ENCODE data around the gene ATP6AP1. TPM values are rescaled to one million over a fixed set of nuclear protein-coding genes. Genes with fewer than 3 reads are reported as not detected.

Gene ATP6AP1
- total and polyA plus RNA-seq, 2 experiments from 2014 or later, result 37.7 to 52.1 TPM

DNA sequence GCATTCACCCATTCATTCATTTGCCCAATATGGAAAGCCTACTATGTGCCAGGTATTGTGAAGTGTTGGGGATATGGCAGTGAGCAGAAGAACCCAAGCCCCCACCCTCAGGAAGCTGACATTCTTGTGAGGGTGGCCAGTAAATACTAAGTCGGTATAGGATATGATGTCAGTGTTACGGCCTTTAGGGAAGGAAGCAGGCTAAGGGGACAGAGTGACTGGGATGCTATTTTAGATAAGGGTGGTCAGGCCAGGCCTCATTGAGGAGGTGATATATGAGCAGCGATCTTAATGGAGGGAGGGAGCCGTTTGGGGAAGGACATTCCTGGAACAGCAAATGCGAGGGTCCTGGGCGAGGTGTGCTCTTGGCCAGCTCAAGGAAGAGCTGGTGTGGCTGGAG is 2.0 kb downstream of the ATP6AP1 start:
- Histone ChIP-seq H4K20me1 (replicated peaks; ENCODE audit: insufficient read depth) (no peaks in the 10 kb centered on the region), H2AFZ (no peak overlapping the region), H3K27ac (ENCODE audit: low read depth) (no peak overlapping the region), H3K27me3 (ENCODE audit: insufficient read depth) (no peaks in the 10 kb centered on the region), H3K4me2 (no peak overlapping the region), H3K9me2 (ENCODE audit: insufficient read depth) (no peaks in the 10 kb centered on the region), H3K36me3 (ENCODE audit: insufficient read depth) (no peaks in the 10 kb centered on the region), H3K4me1 (ENCODE audit: insufficient read depth) (no peaks in the 10 kb centered on the region; the same call in 1 of the 2 replicates), H3F3A (replicated peaks; ENCODE audit: low read depth) (no peaks in the 10 kb centered on the region), H3K4me3 (no peak overlapping the region), H3K79me2 (replicated peaks; ENCODE audit: insufficient read depth) (peaks cover 11% of the 10 kb centered on the region)
- H3K27me3 Mint-ChIP-seq (ENCODE audit: insufficient read depth, low read depth, poor library complexity), result peaks cover 4% of the 10 kb centered on the region
- peak overlapping the region; percentile 85; the same call in 1 of the 2 replicates for H3K27ac Mint-ChIP-seq
- H3K9me3 Mint-ChIP-seq, result no peaks in the 10 kb centered on the region
- no peak for TF ChIP-seq STAT1 (IDR thresholded peaks at IDR 0.05; ENCODE audit: unreplicated experiment)
- TF ChIP-seq JUNB (IDR thresholded peaks at IDR 0.05; ENCODE audit: unreplicated experiment), result no peak
- TF ChIP-seq NANOG (IDR thresholded peaks at IDR 0.05; ENCODE audit: borderline replicate concordance), result no peak
- no peak for TF ChIP-seq ZNF114 (CRISPR knock-in tag; IDR thresholded peaks at IDR 0.05)
- TF ChIP-seq, protein P1, sequence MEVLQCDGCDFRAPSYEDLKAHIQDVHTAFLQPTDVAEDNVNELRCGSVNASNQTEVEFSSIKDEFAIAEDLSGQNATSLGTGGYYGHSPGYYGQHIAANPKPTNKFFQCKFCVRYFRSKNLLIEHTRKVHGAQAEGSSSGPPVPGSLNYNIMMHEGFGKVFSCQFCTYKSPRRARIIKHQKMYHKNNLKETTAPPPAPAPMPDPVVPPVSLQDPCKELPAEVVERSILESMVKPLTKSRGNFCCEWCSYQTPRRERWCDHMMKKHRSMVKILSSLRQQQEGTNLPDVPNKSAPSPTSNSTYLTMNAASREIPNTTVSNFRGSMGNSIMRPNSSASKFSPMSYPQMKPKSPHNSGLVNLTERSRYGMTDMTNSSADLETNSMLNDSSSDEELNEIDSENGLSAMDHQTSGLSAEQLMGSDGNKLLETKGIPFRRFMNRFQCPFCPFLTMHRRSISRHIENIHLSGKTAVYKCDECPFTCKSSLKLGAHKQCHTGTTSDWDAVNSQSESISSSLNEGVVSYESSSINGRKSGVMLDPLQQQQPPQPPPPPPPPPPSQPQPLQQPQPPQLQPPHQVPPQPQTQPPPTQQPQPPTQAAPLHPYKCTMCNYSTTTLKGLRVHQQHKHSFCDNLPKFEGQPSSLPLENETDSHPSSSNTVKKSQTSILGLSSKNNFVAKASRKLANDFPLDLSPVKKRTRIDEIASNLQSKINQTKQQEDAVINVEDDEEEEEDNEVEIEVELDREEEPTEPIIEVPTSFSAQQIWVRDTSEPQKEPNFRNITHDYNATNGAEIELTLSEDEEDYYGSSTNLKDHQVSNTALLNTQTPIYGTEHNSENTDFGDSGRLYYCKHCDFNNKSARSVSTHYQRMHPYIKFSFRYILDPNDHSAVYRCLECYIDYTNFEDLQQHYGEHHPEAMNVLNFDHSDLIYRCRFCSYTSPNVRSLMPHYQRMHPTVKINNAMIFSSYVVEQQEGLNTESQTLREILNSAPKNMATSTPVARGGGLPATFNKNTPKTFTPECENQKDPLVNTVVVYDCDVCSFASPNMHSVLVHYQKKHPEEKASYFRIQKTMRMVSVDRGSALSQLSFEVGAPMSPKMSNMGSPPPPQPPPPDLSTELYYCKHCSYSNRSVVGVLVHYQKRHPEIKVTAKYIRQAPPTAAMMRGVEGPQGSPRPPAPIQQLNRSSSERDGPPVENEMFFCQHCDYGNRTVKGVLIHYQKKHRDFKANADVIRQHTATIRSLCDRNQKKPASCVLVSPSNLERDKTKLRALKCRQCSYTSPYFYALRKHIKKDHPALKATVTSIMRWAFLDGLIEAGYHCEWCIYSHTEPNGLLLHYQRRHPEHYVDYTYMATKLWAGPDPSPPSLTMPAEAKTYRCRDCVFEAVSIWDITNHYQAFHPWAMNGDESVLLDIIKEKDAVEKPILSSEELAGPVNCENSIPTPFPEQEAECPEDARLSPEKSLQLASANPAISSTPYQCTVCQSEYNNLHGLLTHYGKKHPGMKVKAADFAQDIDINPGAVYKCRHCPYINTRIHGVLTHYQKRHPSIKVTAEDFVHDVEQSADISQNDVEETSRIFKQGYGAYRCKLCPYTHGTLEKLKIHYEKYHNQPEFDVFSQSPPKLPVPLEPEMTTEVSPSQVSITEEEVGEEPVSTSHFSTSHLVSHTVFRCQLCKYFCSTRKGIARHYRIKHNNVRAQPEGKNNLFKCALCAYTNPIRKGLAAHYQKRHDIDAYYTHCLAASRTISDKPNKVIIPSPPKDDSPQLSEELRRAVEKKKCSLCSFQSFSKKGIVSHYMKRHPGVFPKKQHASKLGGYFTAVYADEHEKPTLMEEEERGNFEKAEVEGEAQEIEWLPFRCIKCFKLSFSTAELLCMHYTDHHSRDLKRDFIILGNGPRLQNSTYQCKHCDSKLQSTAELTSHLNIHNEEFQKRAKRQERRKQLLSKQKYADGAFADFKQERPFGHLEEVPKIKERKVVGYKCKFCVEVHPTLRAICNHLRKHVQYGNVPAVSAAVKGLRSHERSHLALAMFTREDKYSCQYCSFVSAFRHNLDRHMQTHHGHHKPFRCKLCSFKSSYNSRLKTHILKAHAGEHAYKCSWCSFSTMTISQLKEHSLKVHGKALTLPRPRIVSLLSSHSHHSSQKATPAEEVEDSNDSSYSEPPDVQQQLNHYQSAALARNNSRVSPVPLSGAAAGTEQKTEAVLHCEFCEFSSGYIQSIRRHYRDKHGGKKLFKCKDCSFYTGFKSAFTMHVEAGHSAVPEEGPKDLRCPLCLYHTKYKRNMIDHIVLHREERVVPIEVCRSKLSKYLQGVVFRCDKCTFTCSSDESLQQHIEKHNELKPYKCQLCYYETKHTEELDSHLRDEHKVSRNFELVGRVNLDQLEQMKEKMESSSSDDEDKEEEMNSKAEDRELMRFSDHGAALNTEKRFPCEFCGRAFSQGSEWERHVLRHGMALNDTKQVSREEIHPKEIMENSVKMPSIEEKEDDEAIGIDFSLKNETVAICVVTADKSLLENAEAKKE (CRISPR knock-in tag; IDR thresholded peaks at IDR 0.05), result no peak
- TF ChIP-seq, protein P2, sequence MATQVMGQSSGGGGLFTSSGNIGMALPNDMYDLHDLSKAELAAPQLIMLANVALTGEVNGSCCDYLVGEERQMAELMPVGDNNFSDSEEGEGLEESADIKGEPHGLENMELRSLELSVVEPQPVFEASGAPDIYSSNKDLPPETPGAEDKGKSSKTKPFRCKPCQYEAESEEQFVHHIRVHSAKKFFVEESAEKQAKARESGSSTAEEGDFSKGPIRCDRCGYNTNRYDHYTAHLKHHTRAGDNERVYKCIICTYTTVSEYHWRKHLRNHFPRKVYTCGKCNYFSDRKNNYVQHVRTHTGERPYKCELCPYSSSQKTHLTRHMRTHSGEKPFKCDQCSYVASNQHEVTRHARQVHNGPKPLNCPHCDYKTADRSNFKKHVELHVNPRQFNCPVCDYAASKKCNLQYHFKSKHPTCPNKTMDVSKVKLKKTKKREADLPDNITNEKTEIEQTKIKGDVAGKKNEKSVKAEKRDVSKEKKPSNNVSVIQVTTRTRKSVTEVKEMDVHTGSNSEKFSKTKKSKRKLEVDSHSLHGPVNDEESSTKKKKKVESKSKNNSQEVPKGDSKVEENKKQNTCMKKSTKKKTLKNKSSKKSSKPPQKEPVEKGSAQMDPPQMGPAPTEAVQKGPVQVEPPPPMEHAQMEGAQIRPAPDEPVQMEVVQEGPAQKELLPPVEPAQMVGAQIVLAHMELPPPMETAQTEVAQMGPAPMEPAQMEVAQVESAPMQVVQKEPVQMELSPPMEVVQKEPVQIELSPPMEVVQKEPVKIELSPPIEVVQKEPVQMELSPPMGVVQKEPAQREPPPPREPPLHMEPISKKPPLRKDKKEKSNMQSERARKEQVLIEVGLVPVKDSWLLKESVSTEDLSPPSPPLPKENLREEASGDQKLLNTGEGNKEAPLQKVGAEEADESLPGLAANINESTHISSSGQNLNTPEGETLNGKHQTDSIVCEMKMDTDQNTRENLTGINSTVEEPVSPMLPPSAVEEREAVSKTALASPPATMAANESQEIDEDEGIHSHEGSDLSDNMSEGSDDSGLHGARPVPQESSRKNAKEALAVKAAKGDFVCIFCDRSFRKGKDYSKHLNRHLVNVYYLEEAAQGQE (IDR thresholded peaks at IDR 0.05; ENCODE audit: unreplicated experiment), result no peak
- TF ChIP-seq ZNF331 (CRISPR knock-in tag; IDR thresholded peaks at IDR 0.05; ENCODE audit: low read depth), result no peak
- TF ChIP-seq, protein P3, sequence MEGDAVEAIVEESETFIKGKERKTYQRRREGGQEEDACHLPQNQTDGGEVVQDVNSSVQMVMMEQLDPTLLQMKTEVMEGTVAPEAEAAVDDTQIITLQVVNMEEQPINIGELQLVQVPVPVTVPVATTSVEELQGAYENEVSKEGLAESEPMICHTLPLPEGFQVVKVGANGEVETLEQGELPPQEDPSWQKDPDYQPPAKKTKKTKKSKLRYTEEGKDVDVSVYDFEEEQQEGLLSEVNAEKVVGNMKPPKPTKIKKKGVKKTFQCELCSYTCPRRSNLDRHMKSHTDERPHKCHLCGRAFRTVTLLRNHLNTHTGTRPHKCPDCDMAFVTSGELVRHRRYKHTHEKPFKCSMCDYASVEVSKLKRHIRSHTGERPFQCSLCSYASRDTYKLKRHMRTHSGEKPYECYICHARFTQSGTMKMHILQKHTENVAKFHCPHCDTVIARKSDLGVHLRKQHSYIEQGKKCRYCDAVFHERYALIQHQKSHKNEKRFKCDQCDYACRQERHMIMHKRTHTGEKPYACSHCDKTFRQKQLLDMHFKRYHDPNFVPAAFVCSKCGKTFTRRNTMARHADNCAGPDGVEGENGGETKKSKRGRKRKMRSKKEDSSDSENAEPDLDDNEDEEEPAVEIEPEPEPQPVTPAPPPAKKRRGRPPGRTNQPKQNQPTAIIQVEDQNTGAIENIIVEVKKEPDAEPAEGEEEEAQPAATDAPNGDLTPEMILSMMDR (conservative IDR thresholded peaks at IDR 0.05; ENCODE audit: low read depth in 2 of 2), result no peak
- no peak for TF ChIP-seq POLR2AphosphoS5 (IDR thresholded peaks at IDR 0.05; ENCODE audit: low read depth)
- TF ChIP-seq, protein P4, sequence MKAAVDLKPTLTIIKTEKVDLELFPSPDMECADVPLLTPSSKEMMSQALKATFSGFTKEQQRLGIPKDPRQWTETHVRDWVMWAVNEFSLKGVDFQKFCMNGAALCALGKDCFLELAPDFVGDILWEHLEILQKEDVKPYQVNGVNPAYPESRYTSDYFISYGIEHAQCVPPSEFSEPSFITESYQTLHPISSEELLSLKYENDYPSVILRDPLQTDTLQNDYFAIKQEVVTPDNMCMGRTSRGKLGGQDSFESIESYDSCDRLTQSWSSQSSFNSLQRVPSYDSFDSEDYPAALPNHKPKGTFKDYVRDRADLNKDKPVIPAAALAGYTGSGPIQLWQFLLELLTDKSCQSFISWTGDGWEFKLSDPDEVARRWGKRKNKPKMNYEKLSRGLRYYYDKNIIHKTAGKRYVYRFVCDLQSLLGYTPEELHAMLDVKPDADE (IDR thresholded peaks at IDR 0.05), result no peak
- no peak for TF ChIP-seq EZH2 (IDR thresholded peaks at IDR 0.05; ENCODE audit: low read depth, unreplicated experiment)
- TF ChIP-seq CREB1 (CRISPR knock-in tag; IDR thresholded peaks at IDR 0.05; ENCODE audit: low read depth), result no peak
- no peak for TF ChIP-seq EZH2phosphoT487 (IDR thresholded peaks at IDR 0.05; ENCODE audit: unreplicated experiment)
- H3K4me1 Mint-ChIP-seq, result peaks cover 15% of the 10 kb centered on the region
- H3K36me3 Mint-ChIP-seq (ENCODE audit: low read depth), result peaks cover 16% of the 10 kb centered on the region
- no peak for DNase-seq (ENCODE audit: low spot score)
- no peak for ATAC-seq
- peak overlapping the region; percentile 33; the same call in 1 of the 3 replicates for H3K4me3 Mint-ChIP-seq
